GM12874 (cell line): ENCODE data around the gene SEPTIN8.

Source experiments
- CTCF ChIP-seq: IDR thresholded peaks from 2 replicates; pipeline ENCODE4 v1.5.1; 2011; ENCODE audit warnings: low read depth, mild to moderate bottlenecking, control low read depth, low read length, moderate library complexity; ENCODE audit not compliant: insufficient read depth

The SEPTIN8 gene

DNA sequence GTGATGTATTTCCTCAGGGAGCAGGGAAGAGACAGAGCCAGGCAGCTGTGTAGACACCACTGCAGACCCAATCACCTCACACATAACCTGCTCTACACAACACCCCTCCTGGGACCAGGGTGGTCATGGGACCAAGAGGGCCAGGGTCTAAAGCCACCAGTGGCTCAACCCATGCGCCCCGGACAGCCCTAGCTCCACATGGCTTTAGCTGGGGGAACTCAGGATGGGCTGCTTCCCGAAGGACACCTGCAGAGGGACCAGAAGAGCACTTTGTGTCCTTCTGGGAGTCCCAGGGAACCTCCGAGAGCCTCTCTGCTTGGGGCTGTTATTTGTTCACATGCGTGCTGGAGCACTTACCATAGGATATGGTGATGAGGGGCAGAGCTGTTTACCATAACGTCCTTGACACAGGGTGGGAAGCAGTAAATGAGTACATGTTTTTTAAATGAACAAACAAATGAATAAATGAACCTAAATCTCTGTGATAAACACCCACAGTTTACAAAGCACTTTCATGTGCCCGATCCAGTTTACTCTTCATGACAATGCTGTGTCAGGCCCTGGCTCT is 12.3 kb downstream of the SEPTIN8 start:
- TF ChIP-seq CTCF = no peak

DNA sequence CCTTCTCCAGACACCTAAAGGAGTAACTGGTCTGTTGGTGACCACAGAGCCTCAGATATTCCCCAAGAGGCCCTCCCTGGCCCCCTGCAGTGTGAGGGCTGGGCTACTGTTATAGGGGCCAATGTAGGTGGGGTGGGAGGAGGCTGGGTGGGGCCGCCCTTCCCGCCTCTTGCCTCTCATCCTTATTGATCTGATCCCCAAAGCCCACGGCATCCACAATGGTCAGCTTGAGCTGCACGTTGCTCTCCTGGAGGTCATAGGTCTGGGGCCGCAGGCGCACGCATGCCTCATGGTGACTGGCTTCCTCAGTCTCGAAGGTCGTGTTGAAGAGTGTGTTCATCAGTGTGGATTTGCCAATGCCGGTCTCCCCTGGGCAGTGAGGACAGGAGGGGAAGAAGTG is 13.0 kb downstream of the SEPTIN8 start:
- TF ChIP-seq CTCF = no peak

- no peak for TF ChIP-seq CTCF
Measured at GRCh38 chr5:132763181-132764036, 13.6 kb downstream of the SEPTIN8 start.

- TF ChIP-seq CTCF = no peak
Measured at GRCh38 chr5:132762246-132763000, 14.6 kb downstream of the SEPTIN8 start.

- no peak for TF ChIP-seq CTCF
Measured at GRCh38 chr5:132761321-132762240, 15.5 kb downstream of the SEPTIN8 start.

DNA sequence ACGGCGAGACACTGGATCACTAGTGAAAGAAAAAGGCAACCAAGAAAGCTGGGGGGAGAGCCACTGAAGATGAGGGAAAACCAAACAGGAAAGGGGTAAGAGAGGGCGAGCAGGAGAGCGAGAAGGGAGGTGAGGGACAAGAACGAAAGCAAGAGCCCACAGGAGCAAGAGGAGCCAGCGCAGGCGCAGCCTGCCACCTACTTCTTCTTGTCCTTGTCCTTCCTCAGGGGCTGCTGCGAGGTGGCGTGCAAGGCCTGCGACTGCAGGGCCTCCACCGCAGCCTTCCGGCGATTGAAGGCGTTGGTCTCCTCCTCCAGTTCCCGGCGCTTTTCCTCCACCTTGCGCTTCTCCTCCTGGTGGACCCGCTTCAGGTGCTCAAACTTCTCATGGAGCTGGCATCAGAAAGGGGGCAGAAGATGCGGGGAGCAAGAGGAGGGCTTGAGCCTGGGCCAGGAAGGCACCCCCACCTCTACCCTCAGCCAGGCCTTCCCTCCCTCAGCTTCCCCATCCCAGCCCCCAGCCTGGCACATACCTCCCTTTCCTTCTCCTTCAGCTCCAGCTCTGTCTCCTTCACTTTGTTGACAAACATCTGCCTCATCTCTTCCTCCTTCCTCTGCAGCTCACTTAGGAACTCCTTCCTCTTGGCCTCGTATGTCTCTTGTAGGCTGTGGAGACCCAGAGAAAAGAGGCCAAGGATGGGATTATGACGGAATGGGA is 16.3 kb downstream of the SEPTIN8 start:
- no peak for TF ChIP-seq CTCF
